WERI-Rb-1 (cell line): ENCODE results near the gene HTR3C.
"Not testable (repeated sequence)": the region's sequence is repeated elsewhere in the genome, so short reads cannot be mapped to it uniquely, and the experiment has no call there.

Experiments
- DNase-seq: peaks from one replicate; pipeline ENCODE4 v3.0.0-alpha.2; 2020
- H3K27ac ChIP-seq: fragments of 250-450 bp; sonication (Bioruptor Pico); 2 replicates; pipeline ENCODE4 v1.5.1; 2020; ENCODE audit warnings: mild to moderate bottlenecking, moderate library complexity
- H3K27me3 ChIP-seq: fragments of 250-450 bp; sonication (Bioruptor Pico); 2 replicates; pipeline ENCODE4 v1.5.1; 2021; ENCODE audit warnings: mild to moderate bottlenecking, low read depth, moderate library complexity; ENCODE audit not compliant: insufficient read depth, severe bottlenecking
- H3K36me3 ChIP-seq: fragments of 250-450 bp; sonication (Bioruptor Pico); 2 replicates; pipeline ENCODE4 v1.5.1; 2020; ENCODE audit warnings: mild to moderate bottlenecking, moderate library complexity
- H3K4me3 ChIP-seq: 2 replicates; pipeline ENCODE4 v1.5.1; 2011; ENCODE audit warnings: low read depth, mild to moderate bottlenecking, control low read depth, low read length
- H3K9me3 ChIP-seq: fragments of 250-450 bp; sonication (Bioruptor Pico); 2 replicates; pipeline ENCODE4 v1.5.1; 2021; ENCODE audit warnings: mild to moderate bottlenecking, moderate library complexity; ENCODE audit not compliant: severe bottlenecking
- CTCF ChIP-seq: IDR thresholded peaks from 2 replicates; pipeline ENCODE4 v1.5.1; 2011; ENCODE audit warnings: low read depth, mild to moderate bottlenecking, control low read depth, inconsistent platforms, low read length

The HTR3C gene

GRCh38 chr3:184017672-184018423 lies 35.0 kb upstream of the HTR3C start, which contains the start of gene ABCC5:
Gene ABCC5, minus strand, starts transcription at chr3:184017884. Its CDS starts 3,492 bp downstream, at chr3:184014392.
- TF ChIP-seq CTCF = no peak
- Histone ChIP-seq H3K4me3 (peak within 1 kb of the TSS; percentile 86), H3K27me3 (no peaks in the 10 kb centered on the region), H3K27ac (peak within 1 kb of the TSS; percentile 85), H3K36me3 (peaks cover 8% of the 10 kb centered on the region), H3K9me3 (no peaks in the 10 kb centered on the region)
- peak; percentile 95 for DNase-seq

GRCh38 chr3:184018424-184018973 lies 34.3 kb upstream of the HTR3C start:
- Histone ChIP-seq H3K4me3 (peak overlapping the region; percentile 86), H3K27me3 (no peaks in the 10 kb centered on the region), H3K36me3 (peaks cover 8% of the 10 kb centered on the region), H3K9me3 (no peaks in the 10 kb centered on the region), H3K27ac (peak overlapping the region; percentile 85)
- no peak for TF ChIP-seq CTCF
- no peak for DNase-seq

GRCh38 chr3:184022323-184022722 lies 30.5 kb upstream of the HTR3C start:
- no peak overlapping the region for H3K4me3 ChIP-seq
- no peaks in the 10 kb centered on the region for H3K36me3 ChIP-seq
- no peak overlapping the region for H3K27ac ChIP-seq
- H3K27me3 ChIP-seq = no peaks in the 10 kb centered on the region
- TF ChIP-seq CTCF = no peak
- no peak for DNase-seq
- H3K9me3 ChIP-seq = no peaks in the 10 kb centered on the region

- not testable (repeated sequence) for H3K9me3 ChIP-seq, DNase-seq, H3K36me3 ChIP-seq, H3K27ac ChIP-seq, H3K27me3 ChIP-seq, H3K4me3 ChIP-seq
Observed at GRCh38 chr3:184025256-184025655, 27.6 kb upstream of the HTR3C start.

- DNase-seq, H3K4me3 ChIP-seq, H3K27ac ChIP-seq, H3K27me3 ChIP-seq, H3K9me3 ChIP-seq, H3K36me3 ChIP-seq: not testable (repeated sequence)
Observed at GRCh38 chr3:184028275-184028890, 24.5 kb upstream of the HTR3C start.

GRCh38 chr3:184029443-184029842 lies 23.4 kb upstream of the HTR3C start:
- Histone ChIP-seq H3K4me3 (no peak overlapping the region), H3K9me3 (no peaks in the 10 kb centered on the region), H3K27ac (no peak overlapping the region), H3K36me3 (no peaks in the 10 kb centered on the region), H3K27me3 (no peaks in the 10 kb centered on the region)
- no peak for TF ChIP-seq CTCF
- DNase-seq = no peak
